SIG-M5 treated with dmso at 0.1 percent for 504 hours (cell line): ENCODE results near the gene RNASE8.

Experiments
- DNase-seq: peaks from one replicate; lab custom pipeline; 2025; ENCODE audit not compliant: unreplicated experiment; lab: John Stamatoyannopoulos, UW

RNASE8 gene

DNA sequence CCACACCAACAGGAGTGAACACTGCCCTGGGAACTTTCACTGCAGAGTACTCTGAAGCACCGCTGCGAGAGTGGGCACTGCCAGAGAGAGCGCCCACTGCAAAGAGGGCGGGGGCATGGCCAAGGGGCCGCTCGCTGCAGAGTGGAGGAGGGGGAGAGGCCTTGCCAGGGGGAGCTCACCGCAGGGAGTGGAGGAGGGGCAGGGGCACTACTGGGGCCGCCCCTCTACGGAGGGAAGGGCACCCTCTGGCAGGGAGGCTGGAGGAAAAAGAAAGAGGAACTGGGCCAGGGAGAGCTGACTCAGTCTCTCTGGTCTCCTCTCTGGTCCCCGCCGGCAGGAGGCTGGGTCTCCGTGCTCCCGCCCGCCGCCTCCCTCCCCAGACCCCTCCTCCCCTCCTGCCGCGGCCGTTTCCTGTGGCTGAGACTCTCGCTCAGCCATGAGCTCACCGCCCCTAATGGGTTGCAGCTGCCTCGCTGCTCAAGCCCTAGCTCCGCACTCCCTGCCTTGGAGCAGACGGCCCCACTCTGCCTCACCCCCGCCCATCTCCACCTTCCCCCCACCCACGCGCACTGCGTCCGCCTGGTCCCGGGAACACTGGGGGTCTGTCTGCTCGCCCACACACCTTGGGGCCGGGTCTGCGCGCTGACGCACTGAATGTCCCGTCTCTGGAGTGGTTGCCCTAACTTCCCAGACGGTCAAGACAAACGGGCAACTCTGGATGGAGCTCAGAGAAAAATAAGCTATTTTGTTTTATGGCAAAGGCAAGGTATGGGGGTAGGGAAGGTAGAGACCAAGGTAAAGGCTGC lies 13.8 kb downstream of the RNASE8 start:
- peak; percentile 92 for DNase-seq

DNA sequence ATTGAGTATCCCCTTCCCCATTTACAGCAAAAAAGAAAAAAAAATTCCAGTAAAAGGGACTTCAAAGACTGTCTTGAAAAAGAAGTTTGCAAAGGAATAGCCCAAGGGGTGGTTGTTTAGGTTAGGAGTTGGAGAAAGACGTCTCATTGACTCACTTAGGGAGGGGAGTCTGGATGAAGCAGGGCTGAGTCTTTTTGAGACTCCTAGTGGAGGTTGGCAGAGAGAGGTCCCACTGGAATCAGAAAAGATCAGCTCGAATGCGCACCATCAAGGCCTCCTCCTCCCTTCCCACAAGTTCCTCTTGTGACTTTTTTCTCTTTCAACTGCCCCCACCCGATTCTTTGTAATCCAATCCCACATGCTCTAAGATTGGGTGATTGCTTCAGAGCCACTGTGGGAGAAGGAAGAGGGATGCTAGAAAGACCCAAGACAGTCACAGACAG lies 14.4 kb downstream of the RNASE8 start:
- DNase-seq: peak; percentile 89

DNA sequence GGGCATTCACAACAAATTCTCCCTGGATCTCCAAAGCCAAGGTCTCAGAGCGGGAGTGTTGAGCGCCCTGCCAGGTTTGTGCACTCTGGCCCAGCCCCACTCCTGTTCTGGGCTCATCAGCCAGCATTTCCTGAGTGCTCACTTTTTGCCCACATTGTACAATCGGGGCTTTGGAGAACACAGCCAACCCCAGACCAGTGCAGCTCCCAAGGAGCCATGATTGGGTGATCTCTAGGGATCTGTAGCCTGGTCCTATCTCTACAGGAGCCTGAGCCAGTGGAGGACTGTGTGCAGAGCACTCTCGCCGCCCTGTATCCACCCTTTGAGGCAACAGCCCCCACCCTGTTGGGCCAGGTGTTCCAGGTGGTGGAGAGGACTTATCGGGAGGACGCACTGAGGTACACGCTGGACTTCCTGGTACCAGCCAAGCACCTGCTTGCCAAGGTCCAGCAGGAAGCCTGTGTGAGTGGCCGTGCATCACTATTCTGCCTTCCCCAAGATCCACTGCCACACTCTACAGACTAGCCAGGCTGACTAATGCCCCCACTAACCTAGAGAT lies 15.2 kb downstream of the RNASE8 start:
- no peak for DNase-seq

DNA sequence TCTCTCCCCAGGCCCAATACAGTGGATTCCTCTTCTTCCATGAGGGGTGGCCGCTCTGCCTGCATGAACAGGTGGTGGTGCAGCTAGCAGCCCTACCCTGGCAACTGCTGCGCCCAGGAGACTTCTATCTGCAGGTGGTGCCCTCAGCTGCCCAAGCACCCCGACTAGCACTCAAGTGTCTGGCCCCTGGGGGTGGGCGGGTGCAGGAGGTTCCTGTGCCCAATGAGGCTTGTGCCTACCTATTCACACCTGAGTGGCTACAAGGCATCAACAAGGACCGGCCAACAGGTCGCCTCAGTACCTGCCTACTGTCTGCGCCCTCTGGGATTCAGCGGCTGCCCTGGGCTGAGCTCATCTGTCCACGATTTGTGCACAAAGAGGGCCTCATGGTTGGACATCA lies 16.3 kb downstream of the RNASE8 start:
- no peak for DNase-seq

DNA sequence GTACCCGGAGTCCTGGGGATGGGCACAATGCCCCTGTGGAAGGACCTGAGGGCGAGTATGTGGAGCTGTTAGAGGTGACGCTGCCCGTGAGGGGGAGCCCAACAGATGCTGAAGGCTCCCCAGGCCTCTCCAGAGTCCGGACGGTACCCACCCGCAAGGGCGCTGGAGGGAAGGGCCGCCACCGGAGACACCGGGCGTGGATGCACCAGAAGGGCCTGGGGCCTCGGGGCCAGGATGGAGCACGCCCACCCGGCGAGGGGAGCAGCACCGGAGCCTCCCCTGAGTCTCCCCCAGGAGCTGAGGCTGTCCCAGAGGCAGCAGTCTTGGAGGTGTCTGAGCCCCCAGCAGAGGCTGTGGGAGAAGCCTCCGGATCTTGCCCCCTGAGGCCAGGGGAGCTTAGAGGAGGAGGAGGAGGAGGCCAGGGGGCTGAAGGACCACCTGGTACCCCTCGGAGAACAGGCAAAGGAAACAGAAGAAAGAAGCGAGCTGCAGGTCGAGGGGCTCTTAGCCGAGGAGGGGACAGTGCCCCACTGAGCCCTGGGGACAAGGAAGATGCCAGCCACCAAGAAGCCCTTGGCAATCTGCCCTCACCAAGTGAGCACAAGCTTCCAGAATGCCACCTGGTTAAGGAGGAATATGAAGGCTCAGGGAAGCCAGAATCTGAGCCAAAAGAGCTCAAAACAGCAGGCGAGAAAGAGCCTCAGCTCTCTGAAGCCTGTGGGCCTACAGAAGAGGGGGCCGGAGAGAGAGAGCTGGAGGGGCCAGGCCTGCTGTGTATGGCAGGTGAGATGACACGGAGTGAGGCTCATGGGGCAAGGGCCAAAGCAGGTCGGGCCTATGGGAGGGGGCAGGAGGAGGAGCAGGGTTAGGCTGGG lies 17.0 kb downstream of the RNASE8 start:
- no peak for DNase-seq

DNA sequence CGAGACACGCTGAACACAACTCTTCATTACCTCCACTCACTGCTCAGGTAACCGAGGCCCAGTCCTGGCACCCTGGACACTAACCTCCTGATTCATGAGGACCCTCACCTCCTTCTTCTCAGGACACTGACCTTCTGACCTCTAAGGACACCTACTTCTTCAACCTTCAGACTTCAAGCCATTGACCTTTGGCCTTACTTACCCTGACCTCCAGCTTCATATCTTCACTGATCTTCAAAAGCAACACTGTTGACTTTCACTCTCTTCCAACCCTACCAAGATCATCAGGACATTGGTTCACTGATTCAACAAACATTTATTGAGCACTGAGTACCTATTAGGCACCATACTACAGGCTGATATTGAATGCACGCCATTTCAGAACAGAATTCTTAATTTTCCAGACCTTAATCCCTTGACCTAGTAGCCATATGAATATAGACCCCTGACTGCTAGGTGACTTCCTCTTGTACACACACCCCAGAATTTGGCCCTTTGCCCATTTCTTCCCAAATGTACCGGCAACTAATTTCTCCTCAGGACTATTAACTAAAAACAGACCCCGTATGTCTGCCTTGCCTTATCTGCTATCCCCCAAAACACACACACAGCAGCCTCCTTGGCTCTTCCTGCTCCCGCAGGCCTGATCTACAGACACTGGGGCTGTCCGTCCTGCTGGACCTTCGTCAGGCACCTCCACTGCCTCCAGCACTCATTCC lies 18.3 kb downstream of the RNASE8 start:
- DNase-seq: no peak

DNA sequence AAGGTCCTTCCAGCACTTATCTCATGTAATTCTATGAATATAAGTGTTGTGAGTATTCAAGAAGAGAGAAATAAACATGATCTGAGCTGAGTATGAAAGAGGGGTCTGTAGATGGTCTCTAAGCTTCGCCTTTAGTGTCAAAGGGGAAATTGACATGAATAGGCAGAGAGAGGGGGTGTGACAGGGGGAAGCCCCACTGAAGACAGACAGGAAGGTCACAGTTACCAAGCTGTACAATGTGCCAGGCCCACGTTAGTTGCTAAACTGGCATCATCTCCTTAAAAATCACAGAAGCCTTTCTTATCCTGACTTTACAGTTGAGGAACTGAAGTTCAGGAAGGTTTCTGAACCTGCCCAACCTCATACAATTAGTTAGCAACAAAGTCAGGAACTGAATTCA lies 20.1 kb downstream of the RNASE8 start:
- no peak for DNase-seq

DNA sequence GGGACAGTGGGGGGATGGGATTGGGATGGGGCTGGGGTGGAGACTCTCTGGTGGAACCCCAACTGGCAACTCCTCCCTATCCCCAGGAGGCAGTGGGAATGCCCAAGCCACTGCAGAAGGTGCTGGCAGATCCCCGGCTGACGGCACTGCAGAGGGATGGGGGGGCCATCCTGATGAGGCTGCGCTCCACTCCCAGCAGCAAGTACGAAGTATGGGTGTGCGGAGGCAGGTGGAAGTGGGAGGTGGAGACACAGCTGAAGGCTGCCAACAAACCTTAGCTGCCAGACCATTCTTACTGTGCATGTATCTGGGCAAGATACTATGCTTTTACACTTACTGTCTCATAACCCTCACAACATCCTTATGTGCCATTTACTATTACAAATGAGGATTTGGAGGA lies 20.7 kb downstream of the RNASE8 start:
- DNase-seq: no peak

DNA sequence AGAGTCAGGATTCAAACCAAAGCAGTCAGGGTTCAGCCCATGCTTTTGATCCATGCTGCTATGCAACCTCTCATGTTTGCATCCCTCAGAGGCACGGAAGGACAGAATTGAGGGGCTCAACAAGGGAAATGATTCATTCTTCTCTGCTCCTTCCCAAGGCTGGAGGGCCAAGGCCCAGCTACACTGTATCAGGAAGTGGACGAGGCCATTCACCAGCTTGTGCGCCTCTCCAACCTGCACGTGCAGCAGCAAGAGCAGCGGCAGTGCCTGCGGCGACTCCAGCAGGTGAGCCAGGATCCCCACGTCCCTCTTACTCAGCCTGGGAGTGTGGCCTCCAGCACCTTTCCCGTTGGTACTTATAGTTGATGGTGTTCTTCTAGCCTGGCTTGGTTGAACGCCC lies 21.1 kb downstream of the RNASE8 start:
- no peak for DNase-seq

DNA sequence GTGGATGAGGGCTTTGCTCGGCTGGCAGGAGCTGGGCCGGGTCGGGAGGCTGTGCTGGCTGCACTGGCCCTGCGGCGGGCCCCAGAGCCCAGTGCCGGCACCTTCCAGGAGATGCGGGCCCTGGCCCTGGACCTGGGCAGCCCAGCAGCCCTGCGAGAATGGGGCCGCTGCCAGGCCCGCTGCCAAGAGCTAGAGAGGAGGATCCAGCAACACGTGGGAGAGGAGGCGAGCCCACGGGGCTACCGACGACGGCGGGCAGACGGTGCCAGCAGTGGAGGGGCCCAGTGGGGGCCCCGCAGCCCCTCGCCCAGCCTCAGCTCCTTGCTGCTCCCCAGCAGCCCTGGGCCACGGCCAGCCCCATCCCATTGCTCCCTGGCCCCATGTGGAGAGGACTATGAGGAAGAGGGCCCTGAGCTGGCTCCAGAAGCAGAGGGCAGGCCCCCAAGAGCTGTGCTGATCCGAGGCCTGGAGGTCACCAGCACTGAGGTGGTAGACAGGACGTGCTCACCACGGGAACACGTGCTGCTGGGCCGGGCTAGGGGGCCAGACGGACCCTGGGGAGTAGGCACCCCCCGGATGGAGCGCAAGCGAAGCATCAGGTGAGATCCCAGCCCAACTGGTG lies 24.0 kb downstream of the RNASE8 start:
- no peak for DNase-seq

DNA sequence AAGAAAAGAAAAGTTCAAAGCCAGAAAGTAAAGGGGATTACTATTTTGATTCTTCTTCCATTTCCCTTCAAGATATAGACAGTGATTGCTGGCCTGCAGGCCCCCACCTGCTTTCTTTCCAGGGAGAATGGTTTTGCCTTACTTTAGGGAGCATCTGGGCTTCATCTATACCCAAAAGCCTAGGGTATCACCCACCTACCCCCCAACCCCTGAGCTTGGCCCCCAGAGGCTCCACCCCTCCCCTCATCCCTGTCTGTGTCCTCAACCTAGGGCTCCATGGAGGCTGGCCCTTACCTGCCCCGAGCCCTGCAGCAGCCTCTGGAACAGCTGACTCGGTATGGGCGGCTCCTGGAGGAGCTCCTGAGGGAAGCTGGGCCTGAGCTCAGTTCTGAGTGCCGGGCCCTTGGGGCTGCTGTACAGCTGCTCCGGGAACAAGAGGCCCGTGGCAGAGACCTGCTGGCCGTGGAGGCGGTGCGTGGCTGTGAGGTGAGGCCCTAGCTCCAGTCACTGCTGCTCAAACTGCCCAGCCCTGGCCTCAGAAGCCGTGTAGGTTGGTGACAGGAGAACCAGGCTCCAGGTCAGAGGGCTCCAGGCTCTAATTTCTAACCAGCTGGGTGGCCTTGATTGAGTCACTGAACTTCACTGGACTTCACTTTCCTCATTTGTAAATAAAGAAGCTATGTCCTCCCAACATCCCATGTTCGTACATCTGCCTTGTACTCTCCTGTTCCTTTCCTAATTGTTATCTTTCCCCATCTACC lies 26.1 kb downstream of the RNASE8 start:
- DNase-seq: no peak

DNA sequence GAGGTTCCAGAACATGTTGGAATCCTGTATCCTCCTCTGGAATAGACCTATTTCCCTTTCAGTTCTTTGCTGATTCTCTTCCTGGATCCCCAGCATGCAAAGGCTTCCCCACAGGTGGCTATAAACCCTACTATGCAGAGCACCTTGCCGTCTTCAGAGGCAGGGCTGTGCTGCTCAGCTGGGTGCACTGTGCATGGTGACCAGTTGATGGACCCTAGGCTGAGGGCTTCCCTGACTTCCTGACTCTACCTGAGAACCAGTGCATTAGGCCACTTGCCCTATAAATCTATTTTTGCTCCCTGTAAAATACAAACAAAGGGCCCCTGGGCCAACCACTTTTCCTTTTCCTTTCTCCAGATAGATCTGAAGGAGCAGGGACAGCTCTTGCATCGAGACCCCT lies 26.8 kb downstream of the RNASE8 start:
- no peak for DNase-seq

DNA sequence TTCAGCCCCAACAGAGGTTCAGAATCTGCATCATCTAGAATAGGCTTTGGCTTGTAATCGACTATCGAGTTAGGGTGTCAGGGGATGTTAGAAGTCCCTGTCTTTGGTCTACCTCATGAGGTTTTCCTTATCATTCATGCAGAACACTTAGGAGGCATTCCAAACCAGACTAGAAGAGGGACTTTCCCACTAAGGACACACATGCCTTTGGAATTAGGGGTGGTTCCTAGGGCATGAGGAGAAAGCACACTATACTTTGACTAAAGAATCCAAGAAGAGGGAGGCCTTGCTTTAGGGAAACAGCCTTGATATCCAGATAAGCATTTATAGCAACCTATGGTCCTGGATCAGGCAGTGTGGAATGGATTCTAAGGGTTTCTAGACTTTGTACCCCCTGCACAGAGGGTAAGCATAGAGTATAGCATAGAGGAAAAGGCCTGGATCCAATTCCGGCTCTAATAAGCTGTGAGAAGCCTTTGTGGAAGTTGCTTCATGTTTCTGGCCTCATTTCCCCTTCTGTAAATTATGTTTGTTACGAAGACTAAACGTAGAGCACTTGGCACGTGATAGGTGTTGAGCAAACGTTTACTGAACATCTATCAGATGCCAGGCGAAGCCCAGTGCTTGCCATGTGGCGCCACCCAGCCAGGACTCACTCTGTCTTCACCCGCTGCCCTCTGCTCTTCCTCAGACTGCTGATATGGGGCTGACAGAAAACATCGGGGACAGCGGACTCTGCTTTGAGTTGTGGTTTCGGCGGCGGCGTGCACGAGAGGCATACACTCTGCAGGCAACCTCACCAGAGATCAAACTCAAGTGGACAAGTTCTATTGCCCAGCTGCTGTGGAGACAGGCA lies 27.6 kb downstream of the RNASE8 start:
- DNase-seq: peak; percentile 56

DNA sequence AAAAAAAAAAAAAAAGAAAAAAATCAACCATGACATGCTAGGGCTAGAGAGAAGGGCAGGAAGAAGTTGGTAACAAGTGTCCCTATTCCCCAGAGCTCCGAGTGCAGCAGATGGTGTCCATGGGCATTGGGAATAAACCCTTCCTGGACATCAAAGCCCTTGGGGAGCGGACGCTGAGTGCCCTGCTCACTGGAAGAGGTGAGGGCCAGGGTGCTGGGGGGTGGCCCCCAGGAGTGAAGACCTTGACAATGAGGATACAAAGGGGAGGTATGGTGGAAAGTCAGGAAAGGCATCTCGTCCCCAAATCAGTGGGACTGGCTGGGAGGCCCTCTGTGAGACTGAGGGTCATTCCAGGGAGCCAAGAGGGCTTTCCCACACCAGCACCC lies 29.3 kb downstream of the RNASE8 start:
- no peak for DNase-seq

DNA sequence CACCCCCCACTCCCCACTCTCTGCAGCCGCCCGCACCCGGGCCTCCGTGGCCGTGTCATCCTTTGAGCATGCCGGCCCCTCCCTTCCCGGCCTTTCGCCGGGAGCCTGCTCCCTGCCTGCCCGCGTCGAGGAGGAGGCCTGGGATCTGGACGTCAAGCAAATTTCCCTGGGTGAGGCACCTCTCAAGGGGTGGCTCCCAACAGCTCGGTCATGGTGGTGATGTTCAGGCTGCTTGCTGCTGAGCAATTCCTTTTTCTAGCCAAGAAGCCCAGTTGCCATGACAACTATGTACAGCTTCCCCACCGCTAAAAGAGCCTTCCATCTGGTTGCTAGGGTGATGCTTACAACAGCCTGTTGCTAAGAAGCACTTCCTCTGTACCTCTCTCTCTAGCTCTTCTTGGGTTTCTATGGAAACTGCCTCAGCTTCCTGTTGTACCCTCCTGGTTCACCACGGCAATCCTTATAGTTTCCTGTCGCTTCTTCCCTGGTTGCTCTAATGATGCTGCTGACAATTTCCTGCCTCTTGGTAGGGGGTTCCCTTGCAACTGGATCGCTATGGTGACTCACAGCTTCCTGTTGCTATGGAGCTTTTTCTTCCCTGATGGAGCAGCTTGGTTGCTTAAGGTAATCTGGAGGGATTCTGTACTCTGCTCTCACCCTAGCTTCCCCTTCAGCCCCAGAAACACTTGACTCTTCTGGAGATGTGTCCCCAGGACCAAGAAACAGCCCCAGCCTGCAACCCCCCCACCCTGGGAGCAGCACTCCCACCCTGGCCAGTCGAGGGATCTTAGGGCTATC lies 29.9 kb downstream of the RNASE8 start:
- peak; percentile 93 for DNase-seq

DNA sequence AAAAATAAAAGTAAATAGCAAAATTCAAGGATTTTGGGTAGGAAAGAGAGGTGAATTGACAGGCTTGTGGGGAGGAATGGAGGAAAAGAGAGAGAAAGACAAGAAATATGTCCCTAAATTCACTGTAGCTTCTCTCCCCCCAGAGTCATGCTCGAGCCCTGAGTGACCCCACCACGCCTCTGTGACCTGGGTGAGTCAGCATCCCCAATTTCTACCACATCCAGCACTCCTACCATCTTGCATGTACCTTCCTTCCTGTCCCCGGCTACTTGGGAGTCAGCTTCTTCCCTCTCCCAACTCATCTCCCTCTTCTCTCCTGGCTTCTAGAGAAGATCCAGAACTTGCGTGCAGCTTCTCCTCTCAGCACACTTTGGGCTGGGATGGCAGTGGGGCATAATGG lies 31.1 kb downstream of the RNASE8 start:
- DNase-seq: no peak

DNA sequence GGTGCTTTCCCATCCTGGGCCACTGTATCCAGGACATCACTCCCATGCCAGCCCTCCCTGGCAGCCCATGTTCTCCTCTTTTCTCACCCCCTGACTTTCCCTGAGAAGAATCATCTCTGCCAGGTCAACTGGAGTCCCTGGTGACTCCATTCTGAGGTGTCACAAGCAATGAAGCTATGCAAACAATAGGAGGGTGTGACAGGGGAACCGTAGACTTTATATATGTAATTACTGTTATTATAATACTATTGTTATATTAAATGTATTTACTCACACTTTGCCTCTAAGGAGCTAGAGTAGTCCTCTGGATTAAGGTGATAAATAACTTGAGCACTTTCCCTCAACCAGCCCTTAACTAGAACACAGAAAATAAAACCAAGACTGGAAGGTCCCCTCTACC lies 31.6 kb downstream of the RNASE8 start:
- no peak for DNase-seq

DNA sequence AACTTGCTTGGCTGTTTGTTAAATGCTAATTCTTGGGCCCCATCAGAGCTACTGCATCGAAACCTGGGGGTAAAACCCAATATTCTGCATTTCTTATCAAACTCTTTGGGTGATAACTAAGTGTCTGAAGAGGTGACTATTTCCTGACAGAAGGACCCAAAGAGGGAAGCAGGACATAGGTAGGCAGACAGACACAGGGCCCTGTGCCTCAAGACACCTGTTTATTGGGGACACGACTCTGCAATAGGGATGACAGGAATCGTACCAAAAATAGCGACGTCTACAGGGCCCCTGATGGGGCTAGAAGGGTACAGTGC lies 32.2 kb downstream of the RNASE8 start:
- no peak for DNase-seq
